ENCODE data around the gene NCLN.
"Not testable (repeated sequence)": the region's sequence is repeated elsewhere in the genome, so short reads cannot be mapped to it uniquely, and the experiment has no call there.

NCLN gene

GRCh38 chr19:3167533-3168272 is 18.0 kb upstream of the NCLN start:
- H3K4me3 ChIP-seq (ENCODE audit: low read depth, low read length), result no peak overlapping the region
- H3K9me3 ChIP-seq (ENCODE audit: severe bottlenecking), result no peaks in the 10 kb centered on the region
- H3K36me3 ChIP-seq, result no peaks in the 10 kb centered on the region
- no peak for DNase-seq
- no peaks in the 10 kb centered on the region for H3K27me3 ChIP-seq (ENCODE audit: insufficient read depth, low read depth, severe bottlenecking)
- no peak for TF ChIP-seq CTCF (IDR thresholded peaks at IDR 0.05; ENCODE audit: low read depth, low read length)
- H3K27ac ChIP-seq, result no peak overlapping the region

GRCh38 chr19:3171894-3172672 is 13.6 kb upstream of the NCLN start:
- no peaks in the 10 kb centered on the region for H3K27me3 ChIP-seq (ENCODE audit: insufficient read depth, low read depth, severe bottlenecking)
- TF ChIP-seq CTCF (IDR thresholded peaks at IDR 0.05; ENCODE audit: low read depth, low read length), result no peak
- no peaks in the 10 kb centered on the region for H3K9me3 ChIP-seq (ENCODE audit: severe bottlenecking)
- no peak overlapping the region for H3K4me3 ChIP-seq (ENCODE audit: low read depth, low read length)
- H3K27ac ChIP-seq, result no peak overlapping the region
- DNase-seq, result no peak
- H3K36me3 ChIP-seq, result no peaks in the 10 kb centered on the region

GRCh38 chr19:3172673-3173000 is 13.1 kb upstream of the NCLN start:
- not testable (repeated sequence) for H3K36me3 ChIP-seq

GRCh38 chr19:3175781-3176714 is 9.7 kb upstream of the NCLN start:
- Histone ChIP-seq H3K27ac (no peak overlapping the region), H3K27me3 (ENCODE audit: insufficient read depth, low read depth, severe bottlenecking) (no peaks in the 10 kb centered on the region), H3K36me3 (no peaks in the 10 kb centered on the region), H3K9me3 (ENCODE audit: severe bottlenecking) (no peaks in the 10 kb centered on the region), H3K4me3 (ENCODE audit: low read depth, low read length) (no peak overlapping the region)
- DNase-seq, result no peak
- TF ChIP-seq CTCF (IDR thresholded peaks at IDR 0.05; ENCODE audit: low read depth, low read length), result no peak

More at GRCh38 chr19:3172673-3173000, 13.1 kb upstream of the NCLN start:
- DNase-seq; H3K27ac ChIP-seq; H3K9me3 ChIP-seq (ENCODE audit: severe bottlenecking); H3K27me3 ChIP-seq (ENCODE audit: insufficient read depth, low read depth, severe bottlenecking); H3K4me3 ChIP-seq (ENCODE audit: low read depth, low read length): not testable (repeated sequence)

GRCh38 chr19:3176715-3177501 is 8.8 kb upstream of the NCLN start:
- Histone ChIP-seq H3K9me3 (ENCODE audit: severe bottlenecking) (no peaks in the 10 kb centered on the region), H3K27me3 (ENCODE audit: insufficient read depth, low read depth, severe bottlenecking) (no peaks in the 10 kb centered on the region), H3K4me3 (ENCODE audit: low read depth, low read length) (no peak overlapping the region), H3K27ac (no peak overlapping the region), H3K36me3 (no peaks in the 10 kb centered on the region)
- DNase-seq, result no peak
- TF ChIP-seq CTCF (IDR thresholded peaks at IDR 0.05; ENCODE audit: low read depth, low read length), result no peak
